ENCODE measurements around the gene DPH1.

DPH1 gene

DNA sequence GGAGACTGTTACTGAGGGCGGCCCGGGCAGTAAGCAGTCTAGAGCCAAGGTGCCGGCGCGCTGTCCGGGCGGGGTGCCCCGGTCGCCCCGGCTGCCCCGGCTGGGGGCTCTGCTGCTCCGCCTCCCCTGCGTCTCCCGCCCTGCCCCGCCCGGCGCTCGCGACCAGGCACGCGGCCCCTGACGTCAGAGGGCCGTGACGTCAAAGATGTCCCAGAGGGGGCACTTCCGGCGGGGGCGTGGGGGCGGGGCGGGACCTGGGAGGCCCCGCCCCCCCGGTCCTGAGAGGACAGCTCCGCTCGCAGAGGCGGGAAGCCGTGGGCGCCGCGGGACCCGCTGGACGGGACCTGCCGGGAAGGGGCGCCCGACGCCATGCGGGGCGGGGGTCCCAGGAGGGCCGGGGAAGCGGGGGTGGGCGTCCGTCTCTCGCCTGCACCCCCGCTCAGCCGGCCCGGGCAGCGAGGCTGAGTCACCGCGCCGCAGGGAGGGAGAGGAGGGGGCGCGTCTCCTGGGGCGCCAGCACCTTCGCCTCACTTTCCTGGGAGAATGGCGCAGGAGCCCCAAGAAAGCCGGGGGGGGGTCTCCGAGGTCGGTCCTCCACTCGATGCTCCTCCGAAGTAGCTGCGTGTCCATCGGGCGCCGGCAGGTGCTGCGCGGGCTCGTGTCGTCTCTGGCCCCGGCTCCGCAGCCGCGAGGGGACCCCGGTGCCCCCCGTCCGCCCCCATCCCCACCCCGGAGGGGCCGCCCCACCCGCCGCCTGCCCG lies 20.5 kb downstream of the DPH1 start:
- DNase-seq (ENCODE audit: low spot score): peak; percentile 71

DNA sequence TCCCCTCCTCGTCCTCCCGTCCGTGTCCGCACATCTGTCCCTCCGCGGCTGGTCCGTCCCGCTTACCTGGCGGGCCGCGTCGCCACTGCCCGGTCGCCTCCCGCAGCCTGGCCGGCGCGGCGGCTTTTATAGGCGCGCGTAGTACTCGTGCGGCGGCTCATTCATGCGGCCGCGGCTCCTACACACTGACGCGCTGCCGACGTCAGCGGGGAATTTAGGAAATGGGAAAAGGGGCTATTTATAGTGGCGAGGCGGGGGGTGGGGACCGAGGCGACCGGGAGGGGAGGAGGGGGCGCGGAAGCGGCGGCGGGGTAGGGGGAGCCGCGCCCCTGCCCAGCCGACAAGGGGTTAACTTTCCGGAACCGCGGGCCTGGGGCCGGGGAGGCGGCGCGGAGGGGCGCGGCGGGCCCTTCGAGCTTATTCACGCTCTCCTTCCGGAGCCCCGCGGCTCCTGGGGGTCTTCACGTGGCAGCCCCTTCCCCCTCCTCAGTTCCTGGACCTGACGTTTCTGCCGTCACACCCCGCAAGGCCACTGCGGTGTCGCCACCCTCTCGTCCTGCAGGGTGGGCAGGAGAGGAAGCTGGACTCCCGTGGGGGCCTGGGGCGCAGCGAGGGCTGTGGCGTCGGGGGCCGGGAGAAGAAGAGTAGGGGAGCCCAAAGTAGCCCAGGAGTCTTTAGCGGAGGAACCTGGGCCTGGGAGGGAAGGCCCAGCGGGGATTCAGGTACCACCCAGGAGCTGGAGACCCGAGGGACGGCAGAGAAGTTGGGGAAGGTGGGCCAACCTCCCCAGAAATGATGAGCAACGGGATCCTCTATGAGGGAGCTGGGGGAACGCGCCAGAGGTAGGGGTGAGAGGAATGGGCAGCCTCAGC lies 21.3 kb downstream of the DPH1 start:
- no peak for DNase-seq (ENCODE audit: low spot score)

DNA sequence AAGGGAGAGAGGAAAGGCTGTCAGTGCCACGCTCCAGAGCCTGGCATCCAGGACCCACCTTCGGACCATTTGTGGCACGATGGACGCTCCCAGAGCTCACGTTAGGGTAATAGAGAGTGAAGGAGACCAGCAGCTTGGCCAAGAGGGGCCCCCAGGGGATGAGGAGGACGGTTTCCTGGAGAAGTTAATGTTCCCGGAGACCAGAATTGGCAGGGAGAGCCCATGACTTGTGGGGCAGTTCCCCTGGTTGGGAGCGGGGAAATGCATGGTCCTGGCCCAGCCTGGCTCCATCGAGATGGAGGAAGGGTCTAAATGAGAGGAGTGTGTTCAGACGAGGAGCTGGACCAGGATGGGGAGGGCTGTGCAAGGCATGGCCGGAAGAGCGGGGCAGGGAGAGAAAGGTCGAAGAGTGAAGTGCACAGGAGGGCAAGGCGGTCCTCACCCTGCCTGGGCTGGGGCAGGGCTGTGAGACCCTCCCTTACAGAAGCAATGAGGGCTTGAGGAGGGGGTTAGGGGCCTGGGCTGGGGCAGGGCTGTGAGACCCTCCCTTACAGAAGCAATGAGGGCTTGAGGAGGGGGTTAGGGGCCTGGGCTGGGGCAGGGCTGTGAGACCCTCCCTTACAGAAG lies 22.1 kb downstream of the DPH1 start:
- no peak for DNase-seq (ENCODE audit: low spot score)

DNA sequence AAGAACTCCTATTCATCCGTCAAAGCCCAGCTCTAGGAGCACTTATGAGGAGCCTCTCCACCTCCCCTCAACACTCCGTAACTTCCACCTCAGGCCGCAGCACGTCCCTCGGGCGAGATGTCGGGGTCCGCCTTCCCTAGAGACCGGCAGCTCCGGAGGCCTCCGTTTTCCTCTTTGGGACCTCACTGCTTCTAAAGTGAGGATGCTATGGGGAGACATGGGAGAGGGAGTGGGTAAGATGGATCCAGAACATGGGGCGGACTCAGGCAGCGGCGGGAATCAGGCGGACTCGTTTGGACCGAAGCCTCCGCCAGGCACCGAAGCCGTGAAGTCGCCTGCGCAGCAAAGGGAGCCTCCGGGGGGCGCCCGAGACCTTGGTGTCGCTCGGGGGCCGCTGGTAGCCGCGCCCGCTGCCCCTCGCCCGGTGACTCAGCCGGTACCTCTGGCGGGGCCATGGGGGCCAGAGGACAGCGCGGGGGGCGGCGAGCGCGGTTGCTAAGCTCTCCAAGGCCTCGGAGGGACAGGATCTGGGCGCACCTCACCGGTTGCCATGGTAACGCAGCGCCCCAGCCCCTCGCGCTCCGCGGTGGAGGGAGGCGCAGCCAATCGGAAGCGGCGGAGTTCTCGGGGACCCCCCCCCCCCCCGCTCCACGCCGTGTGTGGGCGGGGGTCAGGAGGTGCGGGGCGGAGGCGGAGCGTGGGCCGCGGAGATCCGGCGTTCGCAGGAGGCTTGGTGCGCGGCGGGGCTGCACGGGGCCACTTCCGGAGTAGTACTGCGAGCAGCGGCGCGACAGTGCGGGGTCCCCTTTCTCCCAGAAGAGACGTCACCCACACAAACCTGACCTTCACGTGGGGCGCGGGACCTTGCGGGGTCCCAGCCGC lies 23.7 kb downstream of the DPH1 start:
- DNase-seq (ENCODE audit: low spot score): peak; percentile 75

DNA sequence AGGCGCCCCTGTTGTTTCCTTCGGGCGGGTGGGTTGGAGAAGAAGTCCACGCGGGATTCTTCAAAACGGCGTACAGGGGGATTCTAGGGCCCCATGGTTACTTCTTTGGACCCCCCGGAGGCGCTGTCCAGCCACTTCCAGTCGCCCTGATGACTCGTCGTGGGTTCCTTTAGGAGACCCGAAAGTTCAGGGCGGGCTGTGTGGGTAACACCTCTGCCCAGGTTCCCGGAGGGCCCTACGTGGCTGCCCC lies 24.2 kb downstream of the DPH1 start:
- DNase-seq (ENCODE audit: low spot score): no peak

DNA sequence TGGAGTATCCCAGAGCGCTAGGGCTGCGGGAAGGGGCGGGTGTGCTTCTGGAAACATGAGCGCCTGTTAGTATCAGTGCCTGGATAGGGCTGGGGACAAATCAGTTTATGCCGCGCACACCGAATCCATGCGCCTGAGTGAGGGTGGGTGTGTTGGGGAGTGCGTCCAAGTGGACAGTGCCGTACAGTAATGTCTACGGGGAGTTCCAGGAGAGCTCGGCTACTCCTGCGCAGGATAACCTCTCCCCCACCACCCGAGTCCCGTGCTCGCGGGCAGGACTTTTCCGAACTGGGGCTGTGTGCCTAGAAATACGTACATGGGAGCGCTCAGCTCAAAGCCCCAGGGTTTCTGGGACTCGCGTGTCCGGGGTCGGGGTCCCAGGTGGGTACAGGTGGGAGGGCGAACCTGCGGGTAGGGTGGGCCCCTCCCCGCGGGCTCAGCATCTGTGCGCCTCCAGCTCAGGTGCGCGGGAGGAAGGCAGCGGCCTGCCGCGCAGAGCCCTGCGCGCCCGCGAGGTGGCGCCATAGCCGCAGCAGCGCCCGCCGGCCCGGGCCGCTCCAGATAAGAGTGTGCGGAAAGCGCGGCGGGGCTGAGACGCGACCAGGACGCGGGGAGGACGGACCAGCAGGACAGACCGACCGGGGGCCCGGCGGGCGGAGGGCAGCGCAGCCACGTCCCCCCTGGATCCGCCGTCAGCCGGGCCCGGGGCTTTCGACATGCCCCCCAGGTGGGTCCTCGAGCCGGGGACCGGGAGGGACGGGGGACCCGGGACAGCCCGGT lies 24.7 kb downstream of the DPH1 start, which contains the start of gene HIC1:
Gene HIC1 (plus strand): TSS at position 592 of the 780 bp plus-strand sequence. CDS start 1,588 bp downstream, outside the sequence.
- peak; percentile 77 for DNase-seq (ENCODE audit: low spot score)

DNA sequence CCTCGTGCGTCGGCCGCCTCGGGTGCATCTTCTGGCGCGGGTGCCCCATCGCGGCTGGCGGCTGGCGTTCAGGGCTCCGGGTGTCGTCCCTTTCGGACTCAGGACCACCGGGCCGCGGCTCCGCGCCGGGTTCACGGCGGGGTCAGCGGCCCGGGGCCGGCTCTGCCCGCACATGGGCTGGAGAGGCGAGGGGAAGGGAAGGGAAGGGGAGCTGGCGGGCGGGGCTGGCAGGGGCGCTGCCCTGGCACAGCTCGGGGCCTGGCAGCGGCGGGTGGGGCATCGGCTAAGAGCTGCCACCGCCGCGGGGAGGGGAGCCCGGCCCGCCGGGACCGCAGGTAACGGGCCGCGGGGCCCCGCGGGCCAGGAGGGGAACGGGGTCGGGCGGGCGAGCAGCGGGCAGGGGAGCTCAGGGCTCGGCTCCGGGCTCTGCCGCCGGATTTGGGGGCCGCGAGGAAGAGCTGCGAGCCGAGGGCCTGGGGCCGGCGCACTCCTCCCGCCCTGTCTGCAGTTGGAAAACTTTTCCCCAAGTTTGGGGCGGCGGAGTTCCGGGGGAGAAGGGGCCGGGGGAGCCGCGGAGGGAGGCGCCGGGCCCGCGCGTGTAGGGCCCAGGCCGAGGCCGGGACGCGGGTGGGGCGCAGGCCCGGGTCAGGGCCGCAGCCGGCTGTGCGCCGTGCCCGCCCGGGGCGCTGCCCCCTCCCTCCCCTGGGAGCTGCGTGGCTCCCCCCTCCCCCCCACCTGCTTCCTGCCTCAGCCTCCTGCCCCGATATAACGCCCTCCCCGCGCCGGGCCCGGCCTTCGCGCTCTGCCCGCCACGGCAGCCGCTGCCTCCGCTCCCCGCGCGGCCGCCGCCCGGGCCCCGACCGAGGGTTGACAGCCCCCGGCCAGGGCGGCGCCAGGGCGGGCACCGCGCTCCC lies 25.6 kb downstream of the DPH1 start:
- DNase-seq (ENCODE audit: low spot score): no peak

DNA sequence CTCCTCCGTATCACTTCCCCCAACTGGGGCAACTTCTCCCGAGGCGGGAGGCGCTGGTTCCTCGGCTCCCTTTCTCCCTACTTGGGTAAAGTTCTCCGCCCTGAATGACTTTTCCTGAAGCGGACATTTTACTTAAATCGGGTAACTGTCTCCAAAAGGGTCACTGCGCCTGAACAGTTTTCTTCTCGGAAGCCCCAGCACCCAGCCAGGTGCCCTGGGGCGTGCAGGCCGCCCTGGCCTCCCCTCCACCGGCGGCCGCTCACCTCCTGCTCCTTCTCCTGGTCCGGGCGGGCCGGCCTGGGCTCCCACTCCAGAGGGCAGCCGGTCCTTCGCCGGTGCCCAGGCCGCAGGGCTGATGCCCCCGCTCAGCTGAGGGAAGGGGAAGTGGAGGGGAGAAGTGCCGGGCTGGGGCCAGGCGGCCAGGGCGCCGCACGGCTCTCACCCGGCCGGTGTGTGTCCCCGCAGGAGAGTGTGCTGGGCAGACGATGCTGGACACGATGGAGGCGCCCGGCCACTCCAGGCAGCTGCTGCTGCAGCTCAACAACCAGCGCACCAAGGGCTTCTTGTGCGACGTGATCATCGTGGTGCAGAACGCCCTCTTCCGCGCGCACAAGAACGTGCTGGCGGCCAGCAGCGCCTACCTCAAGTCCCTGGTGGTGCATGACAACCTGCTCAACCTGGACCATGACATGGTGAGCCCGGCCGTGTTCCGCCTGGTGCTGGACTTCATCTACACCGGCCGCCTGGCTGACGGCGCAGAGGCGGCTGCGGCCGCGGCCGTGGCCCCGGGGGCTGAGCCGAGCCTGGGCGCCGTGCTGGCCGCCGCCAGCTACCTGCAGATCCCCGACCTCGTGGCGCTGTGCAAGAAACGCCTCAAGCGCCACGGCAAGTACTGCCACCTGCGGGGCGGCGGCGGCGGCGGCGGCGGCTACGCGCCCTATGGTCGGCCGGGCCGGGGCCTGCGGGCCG lies 26.5 kb downstream of the DPH1 start:
- peak; percentile 47 for DNase-seq (ENCODE audit: low spot score)

DNA sequence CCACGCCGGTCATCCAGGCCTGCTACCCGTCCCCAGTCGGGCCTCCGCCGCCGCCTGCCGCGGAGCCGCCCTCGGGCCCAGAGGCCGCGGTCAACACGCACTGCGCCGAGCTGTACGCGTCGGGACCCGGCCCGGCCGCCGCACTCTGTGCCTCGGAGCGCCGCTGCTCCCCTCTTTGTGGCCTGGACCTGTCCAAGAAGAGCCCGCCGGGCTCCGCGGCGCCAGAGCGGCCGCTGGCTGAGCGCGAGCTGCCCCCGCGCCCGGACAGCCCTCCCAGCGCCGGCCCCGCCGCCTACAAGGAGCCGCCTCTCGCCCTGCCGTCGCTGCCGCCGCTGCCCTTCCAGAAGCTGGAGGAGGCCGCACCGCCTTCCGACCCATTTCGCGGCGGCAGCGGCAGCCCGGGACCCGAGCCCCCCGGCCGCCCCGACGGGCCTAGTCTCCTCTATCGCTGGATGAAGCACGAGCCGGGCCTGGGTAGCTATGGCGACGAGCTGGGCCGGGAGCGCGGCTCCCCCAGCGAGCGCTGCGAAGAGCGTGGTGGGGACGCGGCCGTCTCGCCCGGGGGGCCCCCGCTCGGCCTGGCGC lies 27.3 kb downstream of the DPH1 start:
- DNase-seq (ENCODE audit: low spot score): no peak

DNA sequence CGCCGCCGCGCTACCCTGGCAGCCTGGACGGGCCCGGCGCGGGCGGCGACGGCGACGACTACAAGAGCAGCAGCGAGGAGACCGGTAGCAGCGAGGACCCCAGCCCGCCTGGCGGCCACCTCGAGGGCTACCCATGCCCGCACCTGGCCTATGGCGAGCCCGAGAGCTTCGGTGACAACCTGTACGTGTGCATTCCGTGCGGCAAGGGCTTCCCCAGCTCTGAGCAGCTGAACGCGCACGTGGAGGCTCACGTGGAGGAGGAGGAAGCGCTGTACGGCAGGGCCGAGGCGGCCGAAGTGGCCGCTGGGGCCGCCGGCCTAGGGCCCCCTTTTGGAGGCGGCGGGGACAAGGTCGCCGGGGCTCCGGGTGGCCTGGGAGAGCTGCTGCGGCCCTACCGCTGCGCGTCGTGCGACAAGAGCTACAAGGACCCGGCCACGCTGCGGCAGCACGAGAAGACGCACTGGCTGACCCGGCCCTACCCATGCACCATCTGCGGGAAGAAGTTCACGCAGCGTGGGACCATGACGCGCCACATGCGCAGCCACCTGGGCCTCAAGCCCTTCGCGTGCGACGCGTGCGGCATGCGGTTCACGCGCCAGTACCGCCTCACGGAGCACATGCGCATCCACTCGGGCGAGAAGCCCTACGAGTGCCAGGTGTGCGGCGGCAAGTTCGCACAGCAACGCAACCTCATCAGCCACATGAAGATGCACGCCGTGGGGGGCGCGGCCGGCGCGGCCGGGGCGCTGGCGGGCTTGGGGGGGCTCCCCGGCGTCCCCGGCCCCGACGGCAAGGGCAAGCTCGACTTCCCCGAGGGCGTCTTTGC lies 28.0 kb downstream of the DPH1 start:
- DNase-seq (ENCODE audit: low spot score): no peak

DNA sequence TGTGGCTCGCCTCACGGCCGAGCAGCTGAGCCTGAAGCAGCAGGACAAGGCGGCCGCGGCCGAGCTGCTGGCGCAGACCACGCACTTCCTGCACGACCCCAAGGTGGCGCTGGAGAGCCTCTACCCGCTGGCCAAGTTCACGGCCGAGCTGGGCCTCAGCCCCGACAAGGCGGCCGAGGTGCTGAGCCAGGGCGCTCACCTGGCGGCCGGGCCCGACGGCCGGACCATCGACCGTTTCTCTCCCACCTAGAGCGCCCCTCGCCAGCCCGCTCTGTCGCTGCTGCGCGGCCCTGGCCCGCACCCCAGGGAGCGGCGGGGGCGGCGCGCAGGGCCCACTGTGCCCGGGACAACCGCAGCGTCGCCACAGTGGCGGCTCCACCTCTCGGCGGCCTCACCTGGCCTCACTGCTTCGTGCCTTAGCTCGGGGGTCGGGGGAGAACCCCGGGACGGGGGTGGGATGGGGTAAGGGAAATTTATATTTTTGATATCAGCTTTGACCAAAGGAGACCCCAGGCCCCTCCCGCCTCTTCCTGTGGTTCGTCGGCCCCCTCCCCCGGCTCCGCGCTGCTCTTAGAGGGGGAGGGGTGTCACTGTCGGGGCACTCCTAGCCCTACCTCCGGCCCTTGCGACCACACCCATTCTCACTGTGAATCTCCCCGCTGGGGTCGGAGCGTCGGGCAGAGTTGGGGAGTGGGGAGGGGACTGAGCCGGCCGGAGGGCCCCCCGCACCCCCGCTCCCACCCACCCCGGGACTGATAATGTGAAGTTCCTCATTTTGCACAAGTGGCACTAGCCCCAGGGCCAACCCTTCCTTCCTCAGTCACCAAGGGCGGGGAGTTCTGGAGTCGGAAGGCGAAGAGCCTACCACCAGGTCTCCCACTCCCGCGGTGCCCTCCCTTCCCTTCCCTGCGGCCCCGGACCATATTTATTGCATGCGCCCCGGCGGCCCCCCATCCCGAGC lies 28.9 kb downstream of the DPH1 start:
- peak; percentile 49 for DNase-seq (ENCODE audit: low spot score)

DNA sequence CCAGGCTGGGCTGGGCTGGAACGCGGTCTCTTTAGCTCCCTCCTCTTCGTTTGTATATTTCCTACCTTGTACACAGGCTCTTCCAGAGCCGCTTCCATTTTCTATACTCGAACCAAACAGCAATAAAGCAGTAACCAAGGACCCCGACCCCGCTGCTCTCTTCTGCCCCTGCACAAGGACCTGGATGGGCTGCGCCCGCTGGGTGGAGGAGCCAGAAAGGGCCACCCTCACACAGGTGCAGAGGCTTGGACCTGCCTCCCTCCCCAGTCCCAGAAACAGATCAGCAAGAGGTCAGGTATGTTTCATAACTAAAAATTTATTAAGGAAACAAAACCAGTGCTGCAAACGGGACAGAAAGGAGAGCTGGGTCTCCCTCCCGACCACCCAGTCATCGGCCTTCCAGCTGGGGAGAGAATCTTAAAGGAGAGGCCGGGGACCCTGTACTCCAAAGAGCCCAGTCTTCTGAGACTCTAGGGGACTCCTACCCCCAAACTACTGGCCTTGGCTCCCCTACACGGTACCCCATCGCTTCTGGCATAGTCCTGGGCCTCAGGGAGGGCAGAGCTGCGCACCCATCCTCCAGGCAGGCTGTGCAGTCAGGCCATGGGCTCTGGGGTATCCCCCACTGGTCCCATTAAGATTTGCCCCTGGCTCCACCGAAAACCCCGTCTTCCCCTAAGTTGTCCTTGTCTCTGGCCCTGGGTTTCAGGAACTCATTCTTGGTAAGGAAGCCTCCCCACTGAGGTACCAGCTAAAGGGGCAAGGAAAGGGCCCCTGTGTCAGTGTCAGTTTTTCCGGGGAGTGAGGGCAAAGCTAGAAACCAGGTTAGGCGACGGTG lies 29.8 kb downstream of the DPH1 start:
- DNase-seq (ENCODE audit: low spot score): no peak

DNA sequence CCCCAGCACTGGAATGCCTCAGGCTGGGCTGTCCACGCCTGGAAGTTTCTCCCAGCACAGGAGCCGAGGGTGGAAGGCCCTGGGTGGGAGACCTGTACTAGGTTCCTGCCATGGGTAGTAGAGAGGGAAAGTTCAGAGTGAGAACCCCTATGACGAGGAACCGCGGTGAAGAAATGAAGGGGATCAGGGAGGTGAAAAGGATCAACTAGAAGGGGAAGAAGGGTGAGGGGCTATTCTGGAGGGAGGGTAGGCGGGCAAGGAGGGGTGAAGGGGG lies 30.4 kb downstream of the DPH1 start:
- DNase-seq (ENCODE audit: low spot score): no peak

DNA sequence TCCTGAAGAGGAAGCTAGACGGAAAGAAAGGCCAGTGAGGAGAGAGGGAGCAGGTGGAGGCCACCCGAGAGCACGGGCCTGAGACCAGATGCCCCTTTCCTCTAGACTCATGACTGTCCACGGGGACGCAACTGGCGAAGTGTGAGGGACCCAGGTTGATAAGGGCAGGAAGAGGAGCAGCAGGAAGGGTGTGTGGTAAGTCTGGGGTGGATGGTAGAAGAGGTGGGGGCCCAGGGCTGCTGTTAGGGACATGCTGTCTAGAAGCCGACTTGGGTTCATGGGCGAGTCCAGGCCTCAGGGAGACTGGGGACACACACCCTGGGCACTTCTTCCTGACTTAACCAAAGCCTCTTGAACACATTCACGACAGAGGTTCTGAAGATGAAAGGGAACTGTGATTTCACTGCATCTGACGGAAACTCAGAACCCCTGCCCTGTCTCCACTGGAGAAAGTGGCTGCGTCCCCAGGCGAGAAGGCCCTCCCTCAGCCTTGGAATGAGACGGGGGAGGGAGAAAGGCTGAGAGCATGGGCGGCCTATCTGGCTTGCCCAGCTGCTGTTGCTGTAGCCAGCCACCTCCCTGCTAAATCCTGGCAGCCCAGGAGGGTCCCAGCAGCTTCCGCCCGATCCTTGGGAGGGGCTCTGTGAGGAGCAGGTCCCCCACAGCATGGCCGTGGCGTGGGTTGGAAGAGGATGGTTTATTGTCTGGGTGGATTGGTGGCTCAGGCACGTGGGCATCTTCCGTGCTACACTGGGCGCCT lies 30.9 kb downstream of the DPH1 start:
- DNase-seq (ENCODE audit: low spot score): no peak

DNA sequence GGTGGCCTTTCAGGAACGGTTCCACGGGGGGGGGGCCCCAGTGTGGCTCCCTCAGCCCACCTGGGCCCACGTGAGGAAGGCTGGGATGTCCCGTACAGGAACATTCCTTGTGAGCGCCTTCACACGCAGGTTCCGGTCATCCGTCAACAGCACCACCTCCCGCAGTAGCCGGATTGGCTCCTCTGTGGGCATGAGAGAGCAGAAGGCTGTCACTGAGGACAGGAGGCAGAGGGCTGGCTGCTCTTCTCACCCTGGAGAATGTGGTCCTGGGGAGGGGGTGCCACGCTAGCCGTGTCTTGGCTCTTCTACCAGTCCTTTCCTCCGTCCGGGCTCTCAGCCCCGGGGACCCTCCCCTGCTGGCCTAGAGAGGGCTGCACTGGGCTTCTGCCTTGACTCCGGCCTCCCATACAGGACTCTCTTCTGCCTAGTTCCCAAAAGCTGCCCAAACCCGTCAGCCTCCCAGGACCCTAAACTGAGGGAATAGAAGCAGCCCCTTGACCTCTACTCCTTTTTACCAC lies 31.5 kb downstream of the DPH1 start:
- no peak for DNase-seq (ENCODE audit: low spot score)

Data from CD4-positive, alpha-beta T cell treated with Interleukin-15 for 4 hours (primary cell).